ENCODE results near the gene TTC7B. TPM values are rescaled to one million over a fixed set of nuclear protein-coding genes. Genes with fewer than 3 reads are reported as not detected.

Gene TTC7B
- total RNA-seq, 1 donor from 2014 or later, result 10.6 TPM

DNA sequence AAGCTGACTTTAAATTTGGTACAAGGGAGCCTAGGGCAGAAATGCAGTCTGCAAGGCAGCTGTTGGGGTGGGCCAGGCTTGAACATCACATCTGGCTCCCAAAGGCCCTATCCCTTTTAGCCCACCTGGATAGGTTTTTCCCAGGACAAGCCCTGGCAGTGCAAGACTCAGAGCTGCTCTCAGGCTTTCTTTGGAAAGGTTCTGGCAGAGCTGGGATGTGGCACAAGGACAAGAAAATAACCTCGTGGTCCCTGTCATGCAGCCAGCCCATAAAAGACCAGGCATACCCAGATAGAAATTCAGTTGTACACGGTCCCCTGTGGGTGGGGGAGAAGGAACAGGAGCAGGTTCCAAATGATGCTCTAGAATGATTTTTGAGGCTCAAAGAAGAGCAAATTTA, 206.9 kb downstream of the TTC7B start:
- FAIRE-seq (no peak), DNase-seq (ENCODE audit: low spot score in 2 of 2) (no peak)

DNA sequence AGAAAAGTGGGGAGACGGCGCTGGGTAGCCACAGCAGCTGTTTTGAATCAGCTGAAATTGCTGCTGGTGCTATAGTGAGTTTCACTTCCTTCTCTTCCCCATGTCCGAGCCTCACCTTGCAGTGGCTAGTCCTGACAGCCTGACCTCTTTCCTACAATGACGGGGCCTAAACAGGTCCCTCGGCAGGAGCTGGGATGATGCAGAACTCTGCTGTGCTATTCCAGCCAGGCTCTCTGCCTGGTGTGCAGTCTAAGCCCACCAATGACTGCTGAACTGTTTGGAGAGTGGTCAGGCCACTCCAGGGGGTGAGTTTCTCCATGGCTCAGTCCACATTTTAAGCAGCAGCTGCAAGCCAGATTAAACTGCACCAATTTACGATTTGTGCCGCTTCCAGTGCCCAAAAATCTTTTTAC, 207.3 kb downstream of the TTC7B start:
- DNase-seq (ENCODE audit: low spot score in 2 of 2) (no peak), FAIRE-seq (no peak)

DNA sequence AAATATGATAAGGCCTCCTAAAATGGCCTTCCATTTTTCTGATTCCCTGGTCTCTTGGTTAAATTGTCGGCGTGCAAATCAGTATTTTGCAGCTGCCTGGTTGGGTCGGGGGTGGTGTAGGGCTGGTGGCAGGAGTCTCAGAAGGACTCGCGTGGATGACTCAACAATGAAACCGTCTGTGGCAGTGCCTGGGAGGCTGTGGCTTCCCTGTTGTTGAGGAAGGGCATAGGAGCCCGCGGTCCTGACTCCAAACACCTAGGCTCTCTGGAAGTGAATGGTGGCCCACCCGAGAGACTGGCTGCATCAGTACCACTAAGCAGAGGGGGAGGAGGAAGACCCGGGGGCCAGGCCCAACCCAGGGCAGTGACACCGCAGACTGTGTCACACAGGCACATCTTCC, 207.9 kb downstream of the TTC7B start:
- FAIRE-seq (no peak), DNase-seq (ENCODE audit: low spot score in 2 of 2) (no peak)

DNA sequence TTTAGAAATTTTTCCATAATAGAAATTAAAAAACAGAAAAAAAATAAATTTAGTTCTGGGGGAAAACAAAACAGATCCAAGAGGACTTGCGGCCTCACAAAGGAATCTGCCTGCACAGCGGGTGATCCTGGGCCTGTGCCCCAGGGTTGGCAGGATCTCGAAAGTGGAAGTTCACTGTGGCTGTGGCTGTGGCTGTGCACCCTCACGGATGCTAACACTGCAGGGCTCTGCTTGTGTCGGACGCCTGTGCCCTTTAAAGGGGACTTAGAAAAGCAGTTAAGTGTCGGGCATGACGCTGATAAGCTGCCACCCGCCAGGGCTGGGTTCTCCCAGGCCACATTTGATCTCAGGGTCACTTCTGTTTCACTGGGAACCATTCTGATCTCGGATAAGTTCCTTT, 209.1 kb downstream of the TTC7B start:
- FAIRE-seq (no peak), DNase-seq (ENCODE audit: low spot score in 2 of 2) (no peak)

DNA sequence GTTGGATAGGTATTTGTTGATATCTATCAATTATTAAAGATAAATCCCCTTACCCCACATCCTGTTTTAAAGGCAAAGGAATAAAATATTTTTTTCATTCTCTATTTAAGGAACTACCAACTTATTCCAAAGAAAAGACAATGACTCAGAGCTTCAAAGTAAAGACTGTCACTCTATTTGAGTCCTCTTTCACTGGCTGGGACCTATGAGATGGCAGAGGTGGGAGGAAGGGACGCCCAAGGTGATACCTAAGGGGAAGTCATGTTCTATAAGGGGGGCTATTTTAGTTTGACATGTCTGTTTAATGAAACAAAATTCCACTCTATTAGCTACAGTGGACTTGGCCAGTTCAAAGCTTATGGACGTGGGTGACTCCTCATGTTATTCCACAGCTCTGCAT, 209.8 kb downstream of the TTC7B start:
- DNase-seq (ENCODE audit: low spot score in 2 of 2), result no peak
- no peak for FAIRE-seq

DNA sequence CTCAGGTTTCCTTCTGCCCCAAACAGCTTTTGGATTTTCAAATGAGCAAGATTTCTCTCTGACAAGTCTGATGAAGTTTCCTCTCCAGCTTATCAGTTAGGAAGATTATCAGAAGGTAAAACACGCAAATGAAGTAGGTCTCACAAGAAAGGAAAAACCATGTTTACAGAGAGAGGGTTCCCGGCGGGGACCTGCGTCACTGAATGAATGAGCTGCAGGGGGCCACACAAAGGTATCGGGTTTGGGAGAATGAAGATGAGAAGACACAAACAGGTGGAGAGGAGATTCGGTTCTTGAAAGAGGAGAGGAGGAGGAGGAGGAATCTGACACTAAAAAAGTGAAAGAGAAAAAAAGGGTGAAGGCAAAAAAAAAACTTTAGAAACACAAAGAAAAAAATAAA, 210.8 kb downstream of the TTC7B start:
- DNase-seq (ENCODE audit: low spot score in 2 of 2) (no peak), FAIRE-seq (no peak)

DNA sequence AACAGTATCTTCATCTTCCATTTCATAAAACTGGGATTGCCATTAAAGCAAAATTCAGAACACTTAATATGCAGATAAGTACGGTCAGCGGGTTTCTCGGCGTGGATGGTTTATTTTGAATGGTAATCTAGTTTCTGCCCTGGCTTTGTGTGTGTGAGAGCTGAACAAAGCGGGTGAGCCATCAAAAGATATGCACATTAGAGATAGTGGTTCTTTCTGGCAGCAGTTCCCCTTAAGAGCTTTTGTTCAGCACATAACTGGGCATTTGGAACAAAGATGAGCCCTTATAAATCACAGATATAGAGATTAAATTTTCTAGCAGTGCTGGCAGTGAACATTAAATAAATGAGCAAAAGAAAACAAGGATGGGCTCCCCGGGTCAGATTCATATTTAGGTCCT, 211.9 kb downstream of the TTC7B start:
- FAIRE-seq (no peak), DNase-seq (ENCODE audit: low spot score in 2 of 2) (no peak)

DNA sequence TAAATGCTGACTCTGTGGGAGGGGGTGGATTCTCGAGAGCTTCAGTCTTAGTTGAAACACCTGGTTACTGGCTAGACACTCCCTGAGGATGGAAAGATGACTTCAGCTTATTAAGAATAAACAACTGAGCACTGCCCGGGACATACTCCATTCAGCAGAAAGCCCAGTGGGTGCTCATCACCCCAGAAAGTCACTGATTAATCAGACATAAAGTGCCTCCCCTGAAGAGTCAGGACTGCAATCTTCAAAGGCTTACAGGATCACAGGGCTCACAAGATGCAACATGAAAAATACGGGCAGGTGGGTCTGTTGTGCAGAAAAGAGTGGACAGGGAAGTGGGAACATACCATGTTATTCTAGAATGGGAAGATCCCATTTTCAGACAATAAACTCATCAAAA, 212.4 kb downstream of the TTC7B start:
- DNase-seq (ENCODE audit: low spot score in 2 of 2) (no peak), FAIRE-seq (no peak)

DNA sequence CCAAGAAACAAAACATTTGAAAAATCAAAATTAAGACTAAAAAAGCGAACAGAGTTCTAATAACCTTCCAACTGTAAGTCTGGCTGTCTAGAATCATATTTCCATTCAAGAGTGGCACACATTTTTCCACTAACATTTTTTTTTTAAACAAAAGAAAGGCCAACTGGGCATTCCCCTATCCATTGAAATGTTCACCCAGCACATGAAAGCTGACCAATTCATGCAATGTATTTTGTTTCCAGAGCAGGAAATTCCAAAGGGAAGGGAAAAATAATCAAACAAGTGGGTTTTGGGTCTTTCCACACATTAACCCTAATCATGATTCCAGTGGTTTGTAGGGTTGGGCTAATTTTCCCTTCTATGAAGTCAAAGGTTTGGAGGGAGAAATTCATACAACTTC, 212.9 kb downstream of the TTC7B start:
- FAIRE-seq, result no peak
- no peak for DNase-seq (ENCODE audit: low spot score in 2 of 2)

DNA sequence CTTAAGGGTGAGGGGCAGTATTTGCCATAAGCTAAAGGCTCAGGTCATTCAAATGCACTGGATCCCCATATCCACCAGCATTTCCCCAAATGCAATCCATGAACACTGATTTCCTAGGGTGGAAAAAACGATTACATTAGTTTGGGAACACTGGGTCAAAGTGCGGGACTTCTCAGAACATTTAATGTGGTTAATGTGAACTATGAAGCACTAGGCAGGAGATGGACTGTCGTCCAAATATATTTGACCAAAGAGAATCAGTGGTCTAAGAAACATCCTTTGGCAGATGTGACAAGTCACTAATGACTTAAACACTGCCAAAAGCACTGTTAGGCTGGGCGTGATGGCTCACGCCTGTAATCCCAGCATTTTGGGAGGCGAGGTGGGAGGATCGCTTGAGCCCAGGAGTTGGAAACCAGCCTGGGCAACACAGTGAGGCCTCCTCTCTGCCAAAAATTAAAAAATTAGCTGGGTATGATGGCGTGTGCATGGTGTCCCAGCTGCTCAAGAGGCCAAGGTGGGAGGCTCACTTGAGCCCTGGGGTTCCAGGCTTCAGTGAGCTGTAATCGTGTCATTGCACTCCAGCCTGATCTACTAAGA, 214.0 kb downstream of the TTC7B start:
- FAIRE-seq, result no peak
- no peak for DNase-seq (ENCODE audit: low spot score in 2 of 2)

DNA sequence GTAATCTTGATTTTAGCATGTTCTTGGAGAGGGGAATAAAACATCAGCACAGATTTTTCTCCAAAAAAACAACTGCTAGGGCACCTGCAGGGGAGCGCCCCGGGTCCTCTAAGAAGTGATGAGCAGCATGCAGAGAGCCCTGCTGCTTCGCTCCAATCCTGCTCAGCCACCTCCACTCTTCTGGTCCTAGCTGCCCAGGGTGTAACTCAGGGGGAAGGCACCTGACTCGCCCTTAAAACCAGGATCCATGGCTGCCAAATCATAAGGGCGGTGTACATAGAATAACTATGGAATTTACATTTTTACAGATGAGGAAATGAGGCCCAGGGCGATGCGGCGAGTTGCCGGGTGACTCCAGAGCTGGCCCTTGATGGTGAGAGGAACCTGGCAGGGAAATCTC, 214.7 kb downstream of the TTC7B start:
- FAIRE-seq, result no peak
- no peak for DNase-seq (ENCODE audit: low spot score in 2 of 2)

DNA sequence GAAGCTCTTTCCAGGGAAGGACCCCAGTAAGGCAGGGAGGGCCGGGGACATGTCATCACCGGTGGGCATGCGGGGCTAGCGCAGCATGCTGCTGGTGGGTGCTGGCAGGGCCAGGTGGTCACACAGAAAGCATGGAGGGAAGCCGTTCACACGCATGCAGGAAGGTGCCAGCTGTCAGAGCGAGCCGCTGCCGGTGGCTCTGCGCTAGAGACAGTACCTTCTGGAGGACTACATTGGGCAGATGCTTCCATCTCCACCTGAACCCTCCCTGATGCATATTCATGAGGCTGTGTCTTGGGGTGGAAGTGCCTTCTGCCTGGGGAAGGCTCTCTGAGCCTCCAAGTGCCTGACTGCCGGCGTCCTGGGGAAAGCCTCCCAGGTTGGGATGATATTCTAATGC, 215.6 kb downstream of the TTC7B start:
- DNase-seq (ENCODE audit: low spot score in 2 of 2) (no peak), FAIRE-seq (no peak)

DNA sequence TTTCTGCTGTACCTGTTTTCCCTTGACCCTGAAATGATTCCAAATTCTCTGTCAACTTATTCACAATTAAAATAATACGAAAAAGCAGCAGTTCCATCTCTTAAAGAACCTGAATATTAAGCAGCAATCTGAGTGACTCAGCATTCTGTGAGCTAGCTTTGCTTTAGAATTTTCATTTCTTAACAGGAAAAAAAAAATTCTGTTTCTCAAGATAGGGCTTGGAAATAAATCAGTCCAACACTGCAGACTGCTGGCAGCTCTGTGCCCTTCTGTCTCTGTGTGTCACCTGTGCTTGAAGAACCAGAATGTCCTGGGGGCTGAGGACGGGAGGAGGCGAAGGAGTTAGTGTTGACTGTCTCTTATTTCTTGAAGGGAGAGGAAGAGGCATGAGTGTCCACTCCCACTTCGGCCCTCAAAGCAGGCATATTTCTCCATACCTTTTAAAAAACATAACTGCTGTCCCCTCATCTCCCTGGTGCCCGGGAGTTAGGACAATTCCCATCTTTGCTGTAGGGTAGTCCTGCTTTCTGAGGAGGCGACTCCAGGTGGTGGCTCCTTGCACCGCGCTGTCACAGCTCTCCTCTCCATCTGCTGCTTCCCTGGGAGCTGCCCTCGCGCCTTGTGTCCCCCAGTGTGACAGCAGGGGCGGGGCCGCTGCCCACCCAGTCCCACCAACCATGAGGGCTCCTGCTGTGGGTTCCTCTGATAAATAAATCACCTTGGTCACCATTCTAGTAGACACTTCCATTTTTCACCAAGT, 216.3 kb downstream of the TTC7B start:
- FAIRE-seq, result no peak

DNA sequence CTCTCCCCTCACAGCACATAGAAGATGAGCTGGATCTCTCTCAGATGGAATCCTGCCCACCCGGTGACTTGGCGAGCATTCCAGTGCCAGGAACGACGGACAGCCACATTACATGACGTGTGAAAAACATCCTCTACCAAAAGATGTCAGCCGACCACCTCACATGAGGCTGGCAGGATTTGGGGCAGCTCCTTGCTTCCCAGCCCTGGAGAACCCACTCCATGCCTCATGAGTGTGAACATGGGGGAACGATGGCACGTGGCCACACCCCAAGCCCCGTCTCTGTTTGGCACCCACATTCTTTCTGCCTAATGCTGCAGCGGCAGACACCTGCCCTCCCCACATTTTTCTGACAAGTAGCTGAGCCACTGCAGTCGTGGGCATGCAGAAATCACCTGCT, 216.9 kb downstream of the TTC7B start:
- DNase-seq (ENCODE audit: low spot score in 2 of 2) (no peak), FAIRE-seq (no peak)

More for the DNA sequence above, 216.3 kb downstream of the TTC7B start:
- DNase-seq (ENCODE audit: low spot score in 2 of 2), result no peak

DNA sequence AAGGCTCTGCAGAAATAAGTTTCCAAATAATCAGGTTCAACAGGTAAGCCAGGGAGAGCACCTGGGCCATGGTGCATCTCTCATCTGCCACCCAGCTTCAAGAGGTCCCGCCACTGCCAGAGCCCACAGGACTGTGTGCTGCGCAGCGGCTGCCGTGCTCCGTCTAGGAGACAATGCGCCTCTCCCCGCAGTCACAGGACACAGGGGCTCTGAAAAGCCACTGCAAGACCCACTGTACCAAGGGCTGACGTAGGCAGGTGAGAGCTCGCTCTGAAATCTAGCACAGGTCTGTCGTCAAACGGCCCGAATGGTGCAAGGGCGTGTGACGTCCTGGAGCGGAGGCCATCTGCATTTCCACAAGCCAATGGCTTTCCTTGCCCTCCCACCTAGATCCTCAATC, 218.3 kb downstream of the TTC7B start:
- DNase-seq (ENCODE audit: low spot score in 2 of 2) (no peak), FAIRE-seq (no peak)

DNA sequence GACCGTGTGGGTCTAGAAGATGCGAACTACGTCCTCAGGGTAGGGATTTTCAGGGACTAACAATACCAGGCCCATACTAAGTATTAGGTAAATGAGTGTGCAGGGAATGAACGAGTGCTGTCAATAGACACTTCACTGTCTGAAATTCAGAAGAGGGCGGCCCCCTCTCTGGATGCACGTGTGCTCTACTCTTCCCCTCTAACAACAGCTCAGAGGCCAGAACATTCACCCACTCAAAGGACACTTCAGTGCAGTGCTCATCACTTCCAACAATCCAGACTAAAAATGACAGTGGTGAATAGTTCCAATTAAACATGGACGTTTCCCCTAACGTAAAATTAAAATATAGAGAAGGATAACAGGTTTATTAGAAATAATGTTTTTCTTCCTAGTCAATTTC, 219.5 kb downstream of the TTC7B start:
- no peak for FAIRE-seq
- DNase-seq (ENCODE audit: low spot score in 2 of 2), result no peak

DNA sequence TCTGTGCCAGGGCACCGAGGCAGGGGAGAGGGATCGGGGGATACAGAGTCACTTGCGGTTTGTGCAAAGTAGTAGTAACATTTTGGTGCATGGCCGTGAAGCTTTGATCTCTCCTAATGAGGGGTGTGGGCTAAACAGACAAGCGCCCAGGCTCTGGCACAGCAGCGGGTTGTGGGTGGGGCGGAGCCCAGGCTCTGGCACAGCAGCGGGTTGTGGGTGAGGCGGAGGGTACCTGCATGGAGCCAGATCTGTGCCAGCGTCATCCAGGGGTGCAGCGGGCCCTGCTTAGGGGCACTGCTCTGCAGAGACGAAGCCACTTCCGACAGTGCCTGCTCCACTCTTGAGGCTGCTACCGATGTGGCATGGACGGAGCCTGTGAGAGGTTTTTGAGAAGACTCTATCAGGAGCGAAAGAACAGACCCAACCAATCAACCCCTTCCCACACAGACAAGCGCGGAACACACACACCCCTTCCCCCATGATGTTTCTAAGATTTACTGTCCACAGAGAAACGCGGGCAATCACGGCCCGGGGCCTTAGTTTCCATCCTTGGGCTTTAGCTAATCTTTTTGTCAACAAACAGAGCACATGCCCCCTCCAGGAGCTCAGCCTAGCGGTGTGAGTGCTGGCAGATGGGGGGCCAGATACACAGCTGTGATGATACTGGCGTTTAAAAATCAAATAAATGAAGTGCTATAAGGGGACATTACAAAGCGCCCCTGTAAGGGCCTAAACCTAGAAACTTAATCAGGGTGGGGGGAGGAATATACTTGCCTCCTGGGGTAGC, 222.8 kb downstream of the TTC7B start:
- no peak for FAIRE-seq

DNA sequence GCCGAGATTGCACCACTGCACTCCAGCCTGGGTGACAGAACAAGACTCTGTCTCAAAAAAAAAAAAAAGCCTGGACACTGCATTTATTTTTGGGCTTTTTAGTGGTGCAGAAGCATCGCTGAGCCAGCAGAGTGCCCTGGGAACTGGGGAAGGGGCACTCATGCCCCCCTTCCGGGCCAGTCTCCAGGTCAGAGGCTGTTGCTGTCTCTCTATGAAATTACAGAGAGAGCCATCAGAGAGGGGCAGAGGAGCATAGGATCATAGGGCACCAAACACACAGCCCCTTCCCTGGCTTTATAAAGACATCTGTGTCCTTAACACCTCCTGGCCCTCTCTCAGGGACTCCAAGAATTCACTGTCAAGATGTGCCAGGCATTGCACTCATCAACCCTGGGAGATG, 223.6 kb downstream of the TTC7B start:
- no peak for DNase-seq (ENCODE audit: low spot score in 2 of 2)
- FAIRE-seq, result no peak

More for the DNA sequence above, 222.8 kb downstream of the TTC7B start:
- no peak for DNase-seq (ENCODE audit: low spot score in 2 of 2)

DNA sequence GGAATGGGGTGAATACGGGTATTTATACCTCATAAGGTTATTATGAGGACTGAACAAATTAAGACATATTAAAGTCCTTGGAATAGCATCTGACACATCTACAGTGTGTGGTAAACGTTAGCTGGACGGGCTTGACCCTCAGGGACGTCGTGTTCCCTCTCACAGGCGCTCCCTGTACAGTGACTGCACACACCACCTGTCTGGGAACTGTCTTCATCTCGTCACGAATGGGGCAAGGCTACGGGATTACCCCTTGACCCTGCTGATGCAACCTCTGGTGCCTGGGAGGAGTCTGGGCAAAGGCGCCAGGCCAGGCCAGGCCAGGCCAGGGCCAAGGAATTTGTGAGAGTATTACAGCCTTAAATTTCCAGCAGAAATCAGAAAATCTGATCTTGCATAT, 228.3 kb downstream of the TTC7B start:
- FAIRE-seq, result no peak
- DNase-seq (ENCODE audit: low spot score in 2 of 2), result no peak

DNA sequence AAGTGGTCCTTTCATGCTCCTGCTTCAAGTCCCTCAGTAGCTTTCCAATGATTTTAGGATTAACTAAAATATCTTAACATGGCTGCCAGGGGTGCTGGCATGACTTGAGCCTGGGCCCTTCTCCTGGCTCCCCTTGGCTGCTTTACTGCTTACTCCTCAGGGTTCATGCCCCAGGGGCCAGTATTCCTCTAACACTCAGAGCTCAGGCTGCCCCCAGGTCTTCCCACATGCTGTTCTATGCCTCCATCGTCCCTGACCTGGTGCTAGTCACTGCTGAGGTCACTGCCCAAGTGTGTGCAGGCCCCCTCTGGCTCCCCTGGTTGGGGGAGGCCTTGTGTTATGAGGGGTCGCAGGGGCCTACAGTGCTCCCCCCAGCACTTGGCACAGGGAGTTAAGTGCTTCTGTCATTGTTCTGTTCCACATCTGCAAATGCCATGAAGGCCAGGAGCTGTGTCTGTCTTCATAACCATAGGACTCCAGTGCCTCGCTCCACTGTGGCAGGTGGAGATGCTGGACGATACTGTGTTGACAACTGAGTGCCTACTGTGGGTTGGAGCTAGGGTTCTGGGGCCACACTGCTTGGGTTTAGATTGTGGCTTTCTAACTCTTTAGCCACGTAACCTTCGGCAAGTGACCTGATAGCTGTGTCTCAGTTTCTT, 228.8 kb downstream of the TTC7B start:
- DNase-seq (ENCODE audit: low spot score in 2 of 2), result no peak
- FAIRE-seq, result no peak

DNA sequence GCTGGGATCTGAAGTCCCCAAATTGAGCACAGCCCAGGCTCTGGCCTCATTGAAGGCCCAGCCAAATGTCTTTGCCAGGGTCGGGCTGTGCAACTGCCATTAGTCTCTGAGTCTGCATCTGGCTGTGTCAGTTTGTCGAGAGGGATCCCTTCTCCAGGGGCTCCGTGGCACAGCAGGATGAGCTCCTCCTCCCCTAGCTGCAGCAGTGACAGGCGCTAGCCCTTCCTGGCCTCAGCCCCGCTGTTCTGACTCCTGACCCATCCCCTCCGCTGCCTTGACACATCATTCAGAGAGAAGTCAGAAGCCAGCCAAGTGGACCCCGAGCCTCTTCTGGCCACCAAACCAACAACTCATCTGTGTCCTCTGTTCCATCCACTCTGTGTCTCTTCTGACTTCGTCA, 231.1 kb downstream of the TTC7B start:
- no peak for DNase-seq (ENCODE audit: low spot score in 2 of 2)
- no peak for FAIRE-seq

All from frontal cortex (tissue), 4 donors.